HepG2 (cell line): ENCODE measurements around the gene DLL1. TPM values are rescaled to one million over a fixed set of nuclear protein-coding genes. Genes with fewer than 3 reads are reported as not detected.

Experiments used
- ARID4A ChIP-seq: sonication (generic); formaldehyde crosslinking; IDR thresholded peaks from 2 replicates; pipeline ENCODE4 v1.5.0; 2020; ENCODE audit warnings: mild to moderate bottlenecking, missing genetic modification reagents, borderline replicate concordance
- CREB1 ChIP-seq, 2 experiments: fragments of 450-650 bp in 1 of 2; IDR thresholded peaks; 2 replicates each; pipeline ENCODE4 v1.6.1; 2016 to 2017; ENCODE audit warnings: control low read depth in 1 of 2, mild to moderate bottlenecking in 1 of 2, missing compliant biosample characterization in 1 of 2, missing genetic modification characterization in 1 of 2
- CTCF ChIP-seq: sonication (generic); formaldehyde crosslinking; IDR thresholded peaks from 2 replicates; pipeline ENCODE4 v1.5.0; 2020; ENCODE audit warnings: mild to moderate bottlenecking, missing genetic modification reagents, moderate library complexity
- EZH2 ChIP-seq: conservative IDR thresholded peaks from 2 replicates; pipeline ENCODE4 v1.6.1; 2012; ENCODE audit warnings: mild to moderate bottlenecking, low read depth, low read length, moderate library complexity
- FOXA1 ChIP-seq, 2 experiments: fragments of 450-650 bp in 1 of 2; sonication (generic) in 1 of 2; formaldehyde crosslinking in 1 of 2; IDR thresholded peaks; 2 replicates each; pipeline versions ENCODE4 v1.4.0 to v1.6.1; 2016 to 2020; ENCODE audit warnings: missing genetic modification reagents in 1 of 2
- FOXK1 ChIP-seq: sonication (generic); formaldehyde crosslinking; IDR thresholded peaks from 2 replicates; pipeline ENCODE4 v1.4.0; 2020; ENCODE audit warnings: low read depth, missing genetic modification reagents, borderline replicate concordance
- MBD4 ChIP-seq: IDR thresholded peaks from 2 replicates; pipeline ENCODE4 v1.6.1; 2012; ENCODE audit warnings: low read length, inconsistent platforms, borderline replicate concordance
- MXD3 ChIP-seq: IDR thresholded peaks from 2 replicates; pipeline ENCODE4 v1.6.1; 2016; ENCODE audit warnings: mild to moderate bottlenecking, missing biosample characterization, missing genetic modification reagents
- NFRKB ChIP-seq: fragments of 450-650 bp; IDR thresholded peaks from 2 replicates; pipeline ENCODE4 v1.6.1; 2017
- POLR2G ChIP-seq: fragments of 200-400 bp; formaldehyde crosslinking; IDR thresholded peaks from 2 replicates; pipeline ENCODE4 v1.6.1; 2018; ENCODE audit warnings: mild to moderate bottlenecking, low read depth, low read length, moderate library complexity
- RFX5 ChIP-seq: IDR thresholded peaks from 2 replicates; pipeline ENCODE4 v1.6.1; 2011; ENCODE audit warnings: low read depth, low read length, improper control_type of control experiment
- SKI ChIP-seq: fragments of 450-650 bp; IDR thresholded peaks from one replicate; pipeline ENCODE4 v1.6.1; 2018; ENCODE audit warnings: mild to moderate bottlenecking; ENCODE audit not compliant: partially characterized antibody
- SMAD3 ChIP-seq: sonication (generic); formaldehyde crosslinking; IDR thresholded peaks from 2 replicates; pipeline ENCODE4 v1.4.0; 2020; ENCODE audit warnings: missing genetic modification reagents
- THYN1 ChIP-seq: sonication (generic); formaldehyde crosslinking; IDR thresholded peaks from 2 replicates; pipeline ENCODE4 v1.8.1; 2023; ENCODE audit warnings: low read depth, mild to moderate bottlenecking, moderate library complexity, missing genetic modification reagents, borderline replicate concordance
- ZBTB10 ChIP-seq: sonication (generic); formaldehyde crosslinking; IDR thresholded peaks from 2 replicates; pipeline ENCODE4 v1.4.0; 2020; ENCODE audit warnings: missing genetic modification reagents, borderline replicate concordance
- ZFP36L1 ChIP-seq: sonication (generic); formaldehyde crosslinking; IDR thresholded peaks from 2 replicates; pipeline ENCODE4 v1.8.0; 2022; ENCODE audit warnings: mild to moderate bottlenecking, missing genetic modification reagents, moderate library complexity
- ZNF253 ChIP-seq: sonication (generic); formaldehyde crosslinking; IDR thresholded peaks from 2 replicates; pipeline ENCODE4 v1.8.0; 2022; ENCODE audit warnings: mild to moderate bottlenecking, missing genetic modification reagents, borderline replicate concordance
- ZNF34 ChIP-seq: sonication (generic); formaldehyde crosslinking; IDR thresholded peaks from 2 replicates; pipeline ENCODE4 v1.4.0; 2020; ENCODE audit warnings: mild to moderate bottlenecking, missing genetic modification reagents, borderline replicate concordance
- ZNF44 ChIP-seq: sonication (generic); formaldehyde crosslinking; IDR thresholded peaks from 2 replicates; pipeline ENCODE4 v1.5.1; 2020; ENCODE audit warnings: mild to moderate bottlenecking, missing genetic modification reagents
- ZNF460 ChIP-seq: sonication (generic); formaldehyde crosslinking; IDR thresholded peaks from 2 replicates; pipeline ENCODE4 v1.5.1; 2020; ENCODE audit warnings: missing genetic modification reagents, mild to moderate bottlenecking, borderline replicate concordance
- ZNF547 ChIP-seq: sonication (generic); formaldehyde crosslinking; IDR thresholded peaks from 2 replicates; pipeline ENCODE4 v1.5.1; 2020; ENCODE audit warnings: mild to moderate bottlenecking, missing genetic modification reagents
- polyA plus RNA-seq, 8 experiments: library from polyadenylated mRNA; depleted of rRNA in 3 of 8; stranded (reverse) in 7 of 8; unstranded in 1 of 8; fragments of >200 nt; fragmentation: Illumina TruSeq in 4 of 8; extraction: Trizol in 4 of 8; gene quantifications; 2 replicates each; pipeline versions ENCODE4 v1.2.1 to v1.2.3, GENCODE V29; 2011 to 2016; ENCODE audit warnings: low read depth in 4 of 8, missing spikeins in 1 of 8, mixed read lengths in 1 of 8; ENCODE audit not compliant: insufficient read depth in 1 of 8
- total RNA-seq, 5 experiments: library from RNA; depleted of rRNA; stranded (reverse); fragments of >200 nt; fragmentation: Illumina TruSeq; extraction: Trizol; gene quantifications; 2 replicates each; pipeline ENCODE4 v1.2.3, GENCODE V29; 2016; ENCODE audit warnings: low read depth in 1 of 5

Gene DLL1
- total and polyA plus RNA-seq, 2 of the 13 experiments (the other 11 are each of a cell fraction or from before 2014, with no cell fraction given), result not detected

GRCh38 chr6:170265655-170266054 is 25.2 kb downstream of the DLL1 start (continued):
- TF ChIP-seq CTCF (CRISPR knock-in tag) (peak; percentile 55), MXD3 (CRISPR knock-in tag) (no peak), MBD4 (no peak), POLR2G (no peak), EZH2 (0 out of 2 replicates have a peak, but pooled peaks have one; percentile 50), ARID4A (peak; percentile 45; the same call in 1 of the 2 replicates), ZNF253 (no peak), ZNF44 (CRISPR knock-in tag) (no peak), ZFP36L1 (CRISPR knock-in tag) (no peak), RFX5 (no peak), CREB1 (IDR thresholded peaks at IDR 0.05) (no peak), CREB1 (CRISPR knock-in tag; IDR thresholded peaks at IDR 0.05) (no peak), SMAD3 (CRISPR knock-in tag) (no peak), ZNF460 (CRISPR knock-in tag) (no peak), ZNF34 (CRISPR knock-in tag) (no peak), ZBTB10 (CRISPR knock-in tag) (no peak), ZNF547 (CRISPR knock-in tag) (no peak), SKI (no peak), FOXA1 (IDR thresholded peaks at IDR 0.05) (no peak), FOXA1 (CRISPR knock-in tag; IDR thresholded peaks at IDR 0.05) (no peak), FOXK1 (CRISPR knock-in tag) (no peak), THYN1 (CRISPR knock-in tag) (no peak), NFRKB (no peak)
